NK-92 (cell line): ENCODE results near the gene PSMB11.

Experiments used
- DNase-seq: peaks from one replicate; lab custom pipeline; 2025; ENCODE audit not compliant: unreplicated experiment; lab: John Stamatoyannopoulos, UW

Gene PSMB11

GRCh38 chr14:23040100-23040499 is 1.9 kb upstream of the PSMB11 start:
- DNase-seq, result no peak

- DNase-seq, result no peak
Observed at GRCh38 chr14:23041729-23042128, 283 bp upstream of the PSMB11 start.

- DNase-seq, result no peak
Observed at GRCh38 chr14:23043145-23043544, 1.1 kb downstream of the PSMB11 start.

- DNase-seq, result no peak
Observed at GRCh38 chr14:23043754-23044153, 1.7 kb downstream of the PSMB11 start.

GRCh38 chr14:23044840-23045239 is 2.8 kb downstream of the PSMB11 start:
- DNase-seq, result no peak

- DNase-seq, result no peak
Observed at GRCh38 chr14:23045419-23046357, 3.7 kb downstream of the PSMB11 start.

- no peak for DNase-seq
Observed at GRCh38 chr14:23047034-23047634, 5.1 kb downstream of the PSMB11 start.

GRCh38 chr14:23047751-23048693 is 6.0 kb downstream of the PSMB11 start:
- no peak for DNase-seq

- DNase-seq, result no peak
Observed at GRCh38 chr14:23049011-23049410, 7.0 kb downstream of the PSMB11 start.

GRCh38 chr14:23051141-23052057 is 9.4 kb downstream of the PSMB11 start:
- no peak for DNase-seq

- DNase-seq, result no peak
Observed at GRCh38 chr14:23052182-23052623, 10.2 kb downstream of the PSMB11 start.

GRCh38 chr14:23052671-23053070 is 10.7 kb downstream of the PSMB11 start:
- no peak for DNase-seq

GRCh38 chr14:23053426-23053825 is 11.4 kb downstream of the PSMB11 start:
- no peak for DNase-seq

GRCh38 chr14:23054000-23054811 is 12.2 kb downstream of the PSMB11 start:
- no peak for DNase-seq

GRCh38 chr14:23055147-23055550 is 13.1 kb downstream of the PSMB11 start:
- no peak for DNase-seq

- DNase-seq, result no peak
Observed at GRCh38 chr14:23055621-23056144, 13.7 kb downstream of the PSMB11 start.

- DNase-seq, result no peak
Observed at GRCh38 chr14:23056145-23056955, 14.3 kb downstream of the PSMB11 start.
